Osteocyte (in vitro differentiated cells): ENCODE measurements around the gene P3H4. TPM values are rescaled to one million over a fixed set of nuclear protein-coding genes. Genes with fewer than 3 reads are reported as not detected.

ENCODE experiments used
- DNase-seq: peaks from one replicate; pipeline ENCODE4 v3.0.0; 2021; ENCODE audit warnings: mixed read lengths; ENCODE audit not compliant: unreplicated experiment; ENCODE audit errors: extremely low spot score
- H3K27ac Mint-ChIP-seq: one replicate; pipeline ENCODE4 v1.8.0; 2021; ENCODE audit warnings: mild to moderate bottlenecking, mixed read lengths; ENCODE audit not compliant: unreplicated experiment
- H3K27me3 Mint-ChIP-seq: one replicate; pipeline ENCODE4 v1.8.0; 2021; ENCODE audit warnings: mixed read lengths; ENCODE audit not compliant: unreplicated experiment
- H3K36me3 Mint-ChIP-seq: one replicate; pipeline ENCODE4 v1.8.0; 2021; ENCODE audit warnings: mixed read lengths; ENCODE audit not compliant: unreplicated experiment
- H3K4me1 Mint-ChIP-seq: one replicate; pipeline ENCODE4 v1.8.0; 2021; ENCODE audit warnings: mixed read lengths; ENCODE audit not compliant: unreplicated experiment
- H3K4me3 Mint-ChIP-seq: one replicate; pipeline ENCODE4 v1.8.0; 2021; ENCODE audit warnings: mild to moderate bottlenecking, moderate library complexity, mixed read lengths; ENCODE audit not compliant: unreplicated experiment
- H3K9me3 Mint-ChIP-seq: one replicate; pipeline ENCODE4 v1.8.0; 2021; ENCODE audit warnings: mixed read lengths; ENCODE audit not compliant: unreplicated experiment
- CTCF ChIP-seq: fragments of 200-600 bp; sonication (generic); IDR thresholded peaks from 2 replicates; pipeline ENCODE4 v1.5.0; 2021; ENCODE audit warnings: antibody characterized with exemption, mild to moderate bottlenecking, moderate library complexity
- total RNA-seq: library from RNA; stranded (reverse); gene quantifications from 2 replicates; pipeline ENCODE4 v1.2.1, GENCODE V29; 2021

The P3H4 gene
- total RNA-seq, 1 donor from 2014 or later: 67.8 TPM

GRCh38 chr17:41771389-41772206 is 40.2 kb downstream of the P3H4 start:
- H3K4me1 Mint-ChIP-seq: peaks cover 37% of the 10 kb centered on the region
- H3K27me3 Mint-ChIP-seq: no peaks in the 10 kb centered on the region
- H3K4me3 Mint-ChIP-seq: no peak overlapping the region
- DNase-seq: no peak
- no peak overlapping the region for H3K27ac Mint-ChIP-seq
- no peaks in the 10 kb centered on the region for H3K9me3 Mint-ChIP-seq
- no peak for TF ChIP-seq CTCF
- H3K36me3 Mint-ChIP-seq: peaks cover 32% of the 10 kb centered on the region

- Mint-ChIP-seq H3K9me3 (no peaks in the 10 kb centered on the region), H3K27me3 (no peaks in the 10 kb centered on the region), H3K36me3 (peaks cover 36% of the 10 kb centered on the region), H3K4me3 (no peak overlapping the region), H3K4me1 (peaks cover 22% of the 10 kb centered on the region), H3K27ac (no peak overlapping the region)
- TF ChIP-seq CTCF: no peak
- no peak for DNase-seq
Measured at GRCh38 chr17:41769985-41770384, 41.8 kb downstream of the P3H4 start.

DNA sequence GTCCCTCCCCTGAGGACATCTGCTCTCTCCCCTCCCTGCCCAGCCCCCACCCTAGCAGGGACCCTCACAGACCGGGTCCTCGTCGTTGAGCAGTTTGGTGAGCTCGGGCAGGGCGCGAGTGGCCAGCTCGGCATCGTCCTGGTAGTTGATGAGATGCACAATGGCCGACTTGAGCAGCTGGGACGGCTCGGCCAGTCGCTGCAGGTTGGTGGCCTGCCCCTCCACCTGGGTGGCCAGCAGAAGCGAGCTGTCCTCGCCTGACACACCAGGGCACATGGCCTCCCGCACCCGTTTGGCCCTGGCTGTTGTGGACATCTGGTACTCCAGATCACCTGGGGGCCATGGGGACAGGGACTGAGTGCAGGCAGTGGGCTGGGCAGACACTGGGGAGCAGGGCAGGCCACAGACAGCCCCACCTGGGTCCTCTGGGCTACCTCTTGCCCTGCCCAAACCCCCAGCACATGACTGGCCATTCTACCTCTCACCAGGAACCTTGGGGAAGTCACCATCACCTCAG is 42.3 kb downstream of the P3H4 start:
- no peak overlapping the region for H3K27ac Mint-ChIP-seq
- no peak for DNase-seq
- H3K36me3 Mint-ChIP-seq: peaks cover 40% of the 10 kb centered on the region
- TF ChIP-seq CTCF: no peak
- H3K4me1 Mint-ChIP-seq: peaks cover 18% of the 10 kb centered on the region
- H3K9me3 Mint-ChIP-seq: no peaks in the 10 kb centered on the region
- no peaks in the 10 kb centered on the region for H3K27me3 Mint-ChIP-seq
- H3K4me3 Mint-ChIP-seq: no peak overlapping the region

DNA sequence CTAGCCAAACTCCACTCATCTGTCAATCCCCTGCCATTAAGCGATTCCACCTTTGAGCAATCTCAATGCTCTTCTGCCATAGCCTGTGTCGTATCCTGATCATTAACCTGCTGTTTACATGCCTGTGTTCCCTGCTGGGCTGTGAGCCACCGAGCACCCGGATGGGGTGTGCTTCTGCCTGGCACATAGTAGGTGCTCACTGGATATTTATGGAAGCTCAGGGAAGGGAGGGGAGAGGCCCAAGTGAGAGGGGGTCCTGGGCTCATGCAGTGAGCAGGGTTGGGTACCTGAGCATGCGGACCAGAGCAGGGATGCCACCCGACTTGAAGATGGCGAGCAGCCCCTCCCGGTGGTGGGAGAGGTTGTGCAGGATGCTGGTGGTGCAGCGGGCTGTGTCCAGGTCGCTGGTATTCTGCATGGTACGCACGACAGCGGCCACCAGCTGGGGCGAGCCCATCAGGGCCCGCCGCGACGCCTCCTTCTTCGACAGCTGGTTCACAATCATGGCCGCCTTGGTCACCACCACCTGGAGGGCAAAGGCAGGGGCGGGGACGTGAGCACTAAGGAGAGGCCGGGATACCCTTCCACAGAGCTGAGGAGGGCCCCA is 43.0 kb downstream of the P3H4 start:
- H3K4me3 Mint-ChIP-seq: no peak overlapping the region

More for the DNA sequence above, 43.0 kb downstream of the P3H4 start:
- H3K27ac Mint-ChIP-seq: no peak overlapping the region
- H3K9me3 Mint-ChIP-seq: no peaks in the 10 kb centered on the region
- H3K27me3 Mint-ChIP-seq: no peaks in the 10 kb centered on the region
- no peak for DNase-seq
- peaks cover 13% of the 10 kb centered on the region for H3K4me1 Mint-ChIP-seq
- H3K36me3 Mint-ChIP-seq: peaks cover 43% of the 10 kb centered on the region
- no peak for TF ChIP-seq CTCF
